Neural cell (in vitro differentiated cells): ENCODE results near the gene PRR36.

Source experiments
- CTCF ChIP-seq: fragments of 450-650 bp; IDR thresholded peaks from 2 replicates; pipeline ENCODE4 v1.5.1; 2014; ENCODE audit warnings: antibody characterized with exemption, mild to moderate bottlenecking, moderate library complexity; ENCODE audit not compliant: poor library complexity, severe bottlenecking
- EP300 ChIP-seq: fragments of 450-650 bp; conservative IDR thresholded peaks from 2 replicates; pipeline ENCODE4 v1.6.1; 2014; ENCODE audit warnings: antibody characterized with exemption, mild to moderate bottlenecking, moderate library complexity; ENCODE audit not compliant: poor library complexity, severe bottlenecking
- EZH2 ChIP-seq: fragments of 200-600, 300-800 bp; shearing (Covaris generic), sonication (generic); IDR thresholded peaks from 2 replicates; pipeline ENCODE4 v1.6.1; 2014; ENCODE audit warnings: antibody characterized with exemption, low read length, borderline replicate concordance, mild to moderate bottlenecking; ENCODE audit not compliant: insufficient read depth, poor library complexity, severe bottlenecking
- POLR2AphosphoS5 ChIP-seq: IDR thresholded peaks from 2 replicates; pipeline ENCODE4 v1.6.1; 2012
- RAD21 ChIP-seq: fragments of 450-650 bp; conservative IDR thresholded peaks from 2 replicates; pipeline ENCODE4 v1.6.1; 2014; ENCODE audit warnings: antibody characterized with exemption, mild to moderate bottlenecking, moderate library complexity
- REST ChIP-seq: IDR thresholded peaks from 2 replicates; pipeline ENCODE4 v1.6.1; 2012; ENCODE audit warnings: borderline replicate concordance
- TAF1 ChIP-seq: IDR thresholded peaks from 2 replicates; pipeline ENCODE4 v1.6.1; 2012; ENCODE audit warnings: low read depth

- TF ChIP-seq TAF1: no peak
- no peak for TF ChIP-seq CTCF
- TF ChIP-seq RAD21: no peak
- no peak for TF ChIP-seq POLR2AphosphoS5
- TF ChIP-seq EP300: no peak
- TF ChIP-seq REST: no peak
- TF ChIP-seq EZH2: no peak
These were observed 3.2 kb upstream of the PRR36 start for GRCh38 chr19:7877249-7877836.
